Liver (tissue), 9 donors: ENCODE measurements around the gene MECR. TPM values are rescaled to one million over a fixed set of nuclear protein-coding genes. Genes with fewer than 3 reads are reported as not detected.

Experiments used
- DNase-seq: peaks from one replicate; pipeline ENCODE4 v3.0.0-alpha.2; 2017; ENCODE audit warnings: low spot score
- H3K27ac ChIP-seq, 2 donors: one replicate each; pipeline ENCODE4 v1.7.0; 2013; ENCODE audit warnings: inconsistent platforms in 2 of 2, low read length in 2 of 2, control low read depth in 1 of 2, low read depth in 1 of 2, mild to moderate bottlenecking in 1 of 2
- H3K27me3 ChIP-seq, 4 donors: one replicate each; pipeline versions ENCODE4 v1.6.1 to v1.7.0; 2013; ENCODE audit warnings: low read length in 3 of 4, inconsistent platforms in 1 of 4, mild to moderate bottlenecking in 1 of 4, moderate library complexity in 1 of 4; ENCODE audit not compliant: control insufficient read depth in 4 of 4, insufficient read depth in 4 of 4
- H3K36me3 ChIP-seq, 4 donors: one replicate each; pipeline versions ENCODE4 v1.6.1 to v1.7.0; 2013; ENCODE audit warnings: low read length in 3 of 4, mild to moderate bottlenecking in 3 of 4, low read depth in 1 of 4, moderate library complexity in 1 of 4; ENCODE audit not compliant: control insufficient read depth in 4 of 4, insufficient read depth in 3 of 4
- H3K4me1 ChIP-seq, 4 donors: one replicate each; pipeline versions ENCODE4 v1.6.1 to v1.7.0; 2013; ENCODE audit warnings: low read length in 3 of 4, mild to moderate bottlenecking in 3 of 4, moderate library complexity in 1 of 4; ENCODE audit not compliant: control insufficient read depth in 4 of 4, insufficient read depth in 4 of 4
- H3K4me3 ChIP-seq, 3 donors: one replicate each; pipeline versions ENCODE4 v1.6.1 to v1.7.0; 2013; ENCODE audit warnings: low read length in 3 of 3, control low read depth in 1 of 3, low read depth in 1 of 3, mild to moderate bottlenecking in 1 of 3
- H3K9ac ChIP-seq, 2 donors: one replicate each; pipeline ENCODE4 v1.7.0; 2013; ENCODE audit warnings: low read length in 2 of 2, mild to moderate bottlenecking in 2 of 2, moderate library complexity in 2 of 2, control low read depth in 1 of 2, low read depth in 1 of 2
- H3K9me3 ChIP-seq, 4 donors: one replicate each; pipeline versions ENCODE4 v1.6.1 to v1.7.0; 2013; ENCODE audit warnings: low read length in 3 of 4; ENCODE audit not compliant: control insufficient read depth in 4 of 4
- FOXA1 ChIP-seq: IDR thresholded peaks from 2 replicates; pipeline ENCODE4 v1.6.1; 2016; ENCODE audit warnings: antibody characterized with exemption
- FOXA2 ChIP-seq: IDR thresholded peaks from 2 replicates; pipeline ENCODE4 v1.6.1; 2016; ENCODE audit warnings: antibody characterized with exemption
- GABPA ChIP-seq, 2 donors: IDR thresholded peaks in 1 of 2; conservative IDR thresholded peaks in 1 of 2; 2 replicates each; pipeline ENCODE4 v1.6.1; 2016; ENCODE audit warnings: antibody characterized with exemption in 2 of 2, mild to moderate bottlenecking in 1 of 2, moderate library complexity in 1 of 2
- HNF4A ChIP-seq, 2 donors: conservative IDR thresholded peaks; 2 replicates each; pipeline ENCODE4 v1.6.1; 2016; ENCODE audit warnings: antibody characterized with exemption in 2 of 2, mild to moderate bottlenecking in 2 of 2
- HNF4G ChIP-seq: IDR thresholded peaks from 2 replicates; pipeline ENCODE4 v1.6.1; 2016; ENCODE audit warnings: antibody characterized with exemption
- JUND ChIP-seq, 2 donors: IDR thresholded peaks; 2 replicates each; pipeline ENCODE4 v1.6.1; 2016; ENCODE audit warnings: antibody characterized with exemption in 2 of 2
- NR2F2 ChIP-seq: IDR thresholded peaks from 2 replicates; pipeline ENCODE4 v1.6.1; 2016; ENCODE audit warnings: antibody characterized with exemption
- RAD21 ChIP-seq, 2 donors: IDR thresholded peaks; 2 replicates each; pipeline ENCODE4 v1.6.1; 2016; ENCODE audit warnings: antibody characterized with exemption in 2 of 2, mild to moderate bottlenecking in 2 of 2
- RXRA ChIP-seq, 2 donors: IDR thresholded peaks; 2 replicates each; pipeline ENCODE4 v1.6.1; 2017 to 2018; ENCODE audit warnings: antibody characterized with exemption in 2 of 2, mild to moderate bottlenecking in 1 of 2
- SP1 ChIP-seq: IDR thresholded peaks from 2 replicates; pipeline ENCODE4 v1.6.1; 2018; ENCODE audit warnings: antibody characterized with exemption, mild to moderate bottlenecking
- TAF1 ChIP-seq: conservative IDR thresholded peaks from 2 replicates; pipeline ENCODE4 v1.6.1; 2016; ENCODE audit warnings: antibody characterized with exemption, mild to moderate bottlenecking
- YY1 ChIP-seq: IDR thresholded peaks from 2 replicates; pipeline ENCODE4 v1.6.1; 2016; ENCODE audit warnings: antibody characterized with exemption, mild to moderate bottlenecking
- WGBS: extraction: QIAGEN DNeasy Blood & Tissue Kit; methylation state at CpG from one replicate; pipeline ENCODE4 v1.1.7; 2013; 5-methylcytosine and 5-hydroxymethylcytosine counted together
- polyA plus RNA-seq, 2 donors: library from polyadenylated mRNA; stranded (reverse) in 1 of 2; unstranded in 1 of 2; fragments of 200-250 nt in 1 of 2; fragments of >200 nt in 1 of 2; fragmentation: Nextera tagmentation in 1 of 2; extraction: Ambion mirVana in 1 of 2; gene quantifications; one replicate each; pipeline versions ENCODE4 v1.2.1 to v1.2.3, GENCODE V29; 2013 to 2015
- total RNA-seq, 2 donors: library from RNA; depleted of rRNA; stranded (reverse); fragments of >200 nt; gene quantifications; one replicate each; pipeline ENCODE4 v1.2.3, GENCODE V29; 2014
- TF ChIP-seq, protein P1 (sequence below): IDR thresholded peaks from 2 replicates; pipeline ENCODE4 v1.6.1; 2016; ENCODE audit warnings: antibody characterized with exemption
- TF ChIP-seq, protein P2 (sequence below): fragments of 150-350 bp; IDR thresholded peaks from 2 replicates; pipeline ENCODE4 v1.5.1; 2017; ENCODE audit warnings: improper control_type of control experiment, low read depth, low read length; ENCODE audit not compliant: missing input control
- TF ChIP-seq, protein P3 (sequence below): IDR thresholded peaks from 2 replicates; pipeline ENCODE4 v1.6.1; 2016; ENCODE audit warnings: antibody characterized with exemption
- TF ChIP-seq, protein P4 (sequence below): IDR thresholded peaks from 2 replicates; pipeline ENCODE4 v1.6.1; 2016; ENCODE audit warnings: antibody characterized with exemption
- TF ChIP-seq, protein P5 (sequence below): IDR thresholded peaks from 2 replicates; pipeline ENCODE4 v1.6.1; 2016; ENCODE audit warnings: antibody characterized with exemption, mild to moderate bottlenecking
- donor health status: healthy.
- donor health status: healthy.
- donor health status: healthy.
- donor health status: healthy.
- donor health status: healthy.

Gene MECR
- total and polyA plus RNA-seq, 4 donors = 7.5 to 19.9 (median 13.2) TPM

DNA sequence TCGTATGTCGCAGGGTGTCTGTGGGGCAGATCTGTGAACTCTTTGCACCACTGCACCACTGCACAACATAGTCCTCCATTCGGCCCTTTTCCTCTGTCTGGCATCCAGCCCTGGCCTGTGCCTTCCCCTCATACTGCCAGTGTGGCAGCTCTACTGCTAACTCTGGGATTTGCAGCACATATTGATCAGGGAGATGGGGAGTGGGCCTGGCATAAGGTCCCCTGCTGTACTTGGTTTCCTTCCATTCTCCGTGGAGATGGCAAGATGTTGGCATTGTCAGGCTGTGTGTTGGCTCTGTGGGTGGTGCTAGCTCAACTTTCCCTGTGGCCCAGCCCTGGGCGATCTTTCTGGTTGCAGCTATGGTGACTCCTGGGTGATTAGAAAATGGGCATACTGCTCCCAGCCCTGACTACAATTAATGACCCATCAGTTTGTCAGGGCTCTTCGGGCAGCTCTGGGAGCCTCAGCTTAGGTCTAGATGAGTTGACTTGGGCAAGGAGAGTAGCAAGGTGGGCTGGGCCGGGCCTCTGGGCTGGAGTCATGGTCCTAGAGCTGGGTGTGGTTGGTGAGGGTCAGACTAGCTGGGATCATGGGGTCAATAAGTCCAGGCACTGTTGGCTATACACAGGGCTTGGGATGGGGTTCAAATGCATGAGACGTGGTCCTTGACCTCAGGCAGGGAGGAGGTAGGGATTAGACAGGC, 17.0 kb upstream of the MECR start:
- no peaks in the 10 kb centered on the region for H3K9me3 ChIP-seq
- DNase-seq = no peak
- H3K9ac ChIP-seq = no peak overlapping the region
- TF ChIP-seq HNF4G (no peak), FOXA2 (no peak), GABPA (IDR thresholded peaks at IDR 0.05 in 1 of 2, conservative IDR thresholded peaks at IDR 0.05 in 1 of 2) (no peak), NR2F2 (no peak), YY1 (no peak), FOXA1 (no peak), HNF4A (conservative IDR thresholded peaks at IDR 0.05) (no peak), SP1 (no peak), TAF1 (no peak)
- TF ChIP-seq, protein P1, sequence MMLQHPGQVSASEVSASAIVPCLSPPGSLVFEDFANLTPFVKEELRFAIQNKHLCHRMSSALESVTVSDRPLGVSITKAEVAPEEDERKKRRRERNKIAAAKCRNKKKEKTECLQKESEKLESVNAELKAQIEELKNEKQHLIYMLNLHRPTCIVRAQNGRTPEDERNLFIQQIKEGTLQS = no peak
- TF ChIP-seq, protein P2, sequence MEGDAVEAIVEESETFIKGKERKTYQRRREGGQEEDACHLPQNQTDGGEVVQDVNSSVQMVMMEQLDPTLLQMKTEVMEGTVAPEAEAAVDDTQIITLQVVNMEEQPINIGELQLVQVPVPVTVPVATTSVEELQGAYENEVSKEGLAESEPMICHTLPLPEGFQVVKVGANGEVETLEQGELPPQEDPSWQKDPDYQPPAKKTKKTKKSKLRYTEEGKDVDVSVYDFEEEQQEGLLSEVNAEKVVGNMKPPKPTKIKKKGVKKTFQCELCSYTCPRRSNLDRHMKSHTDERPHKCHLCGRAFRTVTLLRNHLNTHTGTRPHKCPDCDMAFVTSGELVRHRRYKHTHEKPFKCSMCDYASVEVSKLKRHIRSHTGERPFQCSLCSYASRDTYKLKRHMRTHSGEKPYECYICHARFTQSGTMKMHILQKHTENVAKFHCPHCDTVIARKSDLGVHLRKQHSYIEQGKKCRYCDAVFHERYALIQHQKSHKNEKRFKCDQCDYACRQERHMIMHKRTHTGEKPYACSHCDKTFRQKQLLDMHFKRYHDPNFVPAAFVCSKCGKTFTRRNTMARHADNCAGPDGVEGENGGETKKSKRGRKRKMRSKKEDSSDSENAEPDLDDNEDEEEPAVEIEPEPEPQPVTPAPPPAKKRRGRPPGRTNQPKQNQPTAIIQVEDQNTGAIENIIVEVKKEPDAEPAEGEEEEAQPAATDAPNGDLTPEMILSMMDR = no peak
- TF ChIP-seq, protein P3, sequence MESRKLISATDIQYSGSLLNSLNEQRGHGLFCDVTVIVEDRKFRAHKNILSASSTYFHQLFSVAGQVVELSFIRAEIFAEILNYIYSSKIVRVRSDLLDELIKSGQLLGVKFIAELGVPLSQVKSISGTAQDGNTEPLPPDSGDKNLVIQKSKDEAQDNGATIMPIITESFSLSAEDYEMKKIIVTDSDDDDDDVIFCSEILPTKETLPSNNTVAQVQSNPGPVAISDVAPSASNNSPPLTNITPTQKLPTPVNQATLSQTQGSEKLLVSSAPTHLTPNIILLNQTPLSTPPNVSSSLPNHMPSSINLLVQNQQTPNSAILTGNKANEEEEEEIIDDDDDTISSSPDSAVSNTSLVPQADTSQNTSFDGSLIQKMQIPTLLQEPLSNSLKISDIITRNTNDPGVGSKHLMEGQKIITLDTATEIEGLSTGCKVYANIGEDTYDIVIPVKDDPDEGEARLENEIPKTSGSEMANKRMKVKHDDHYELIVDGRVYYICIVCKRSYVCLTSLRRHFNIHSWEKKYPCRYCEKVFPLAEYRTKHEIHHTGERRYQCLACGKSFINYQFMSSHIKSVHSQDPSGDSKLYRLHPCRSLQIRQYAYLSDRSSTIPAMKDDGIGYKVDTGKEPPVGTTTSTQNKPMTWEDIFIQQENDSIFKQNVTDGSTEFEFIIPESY = no peak
- no peaks in the 10 kb centered on the region for H3K36me3 ChIP-seq
- H3K27me3 ChIP-seq = no peaks in the 10 kb centered on the region
- peaks cover 6 to 27% (median 20%) of the 10 kb centered on the region in 4 donors for H3K4me1 ChIP-seq
- 87% methylated on average over 8 of the region's 8 CpGs for WGBS
- H3K27ac ChIP-seq = no peak overlapping the region
- H3K4me3 ChIP-seq = no peak overlapping the region

DNA sequence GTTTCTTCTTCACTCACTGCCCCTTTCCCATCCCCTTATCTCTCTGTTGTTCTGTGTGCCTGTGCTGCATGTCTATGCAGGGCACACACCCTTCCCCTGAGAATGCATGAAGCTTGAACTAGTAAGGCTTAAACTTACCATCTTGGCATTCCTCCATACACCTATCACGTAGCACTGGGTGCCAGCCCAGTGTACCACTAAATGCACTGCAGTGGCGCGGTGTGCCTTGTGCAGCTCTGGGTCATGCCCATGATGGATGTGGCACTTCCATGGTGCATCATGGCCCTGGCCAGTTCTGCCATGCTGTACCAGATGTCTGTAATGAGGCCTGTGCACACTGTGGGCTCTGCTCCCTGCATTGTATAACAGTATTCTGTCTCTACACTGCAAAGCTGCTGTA, 16.3 kb upstream of the MECR start:
- no peaks in the 10 kb centered on the region for H3K9me3 ChIP-seq
- H3K36me3 ChIP-seq = no peaks in the 10 kb centered on the region
- no peak for DNase-seq
- 79% methylated on average over 3 of the region's 3 CpGs for WGBS
- TF ChIP-seq GABPA (IDR thresholded peaks at IDR 0.05 in 1 of 2, conservative IDR thresholded peaks at IDR 0.05 in 1 of 2) = no peak
- TF ChIP-seq RXRA (IDR thresholded peaks at IDR 0.05) = no peak
- TF ChIP-seq FOXA2 = no peak
- TF ChIP-seq, protein P1 = no peak
- TF ChIP-seq, protein P4, sequence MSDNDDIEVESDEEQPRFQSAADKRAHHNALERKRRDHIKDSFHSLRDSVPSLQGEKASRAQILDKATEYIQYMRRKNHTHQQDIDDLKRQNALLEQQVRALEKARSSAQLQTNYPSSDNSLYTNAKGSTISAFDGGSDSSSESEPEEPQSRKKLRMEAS = no peak
- no peak for TF ChIP-seq JUND (IDR thresholded peaks at IDR 0.05)
- no peak for TF ChIP-seq YY1
- TF ChIP-seq, protein P2 = no peak
- TF ChIP-seq, protein P3 = no peak
- TF ChIP-seq, protein P5, sequence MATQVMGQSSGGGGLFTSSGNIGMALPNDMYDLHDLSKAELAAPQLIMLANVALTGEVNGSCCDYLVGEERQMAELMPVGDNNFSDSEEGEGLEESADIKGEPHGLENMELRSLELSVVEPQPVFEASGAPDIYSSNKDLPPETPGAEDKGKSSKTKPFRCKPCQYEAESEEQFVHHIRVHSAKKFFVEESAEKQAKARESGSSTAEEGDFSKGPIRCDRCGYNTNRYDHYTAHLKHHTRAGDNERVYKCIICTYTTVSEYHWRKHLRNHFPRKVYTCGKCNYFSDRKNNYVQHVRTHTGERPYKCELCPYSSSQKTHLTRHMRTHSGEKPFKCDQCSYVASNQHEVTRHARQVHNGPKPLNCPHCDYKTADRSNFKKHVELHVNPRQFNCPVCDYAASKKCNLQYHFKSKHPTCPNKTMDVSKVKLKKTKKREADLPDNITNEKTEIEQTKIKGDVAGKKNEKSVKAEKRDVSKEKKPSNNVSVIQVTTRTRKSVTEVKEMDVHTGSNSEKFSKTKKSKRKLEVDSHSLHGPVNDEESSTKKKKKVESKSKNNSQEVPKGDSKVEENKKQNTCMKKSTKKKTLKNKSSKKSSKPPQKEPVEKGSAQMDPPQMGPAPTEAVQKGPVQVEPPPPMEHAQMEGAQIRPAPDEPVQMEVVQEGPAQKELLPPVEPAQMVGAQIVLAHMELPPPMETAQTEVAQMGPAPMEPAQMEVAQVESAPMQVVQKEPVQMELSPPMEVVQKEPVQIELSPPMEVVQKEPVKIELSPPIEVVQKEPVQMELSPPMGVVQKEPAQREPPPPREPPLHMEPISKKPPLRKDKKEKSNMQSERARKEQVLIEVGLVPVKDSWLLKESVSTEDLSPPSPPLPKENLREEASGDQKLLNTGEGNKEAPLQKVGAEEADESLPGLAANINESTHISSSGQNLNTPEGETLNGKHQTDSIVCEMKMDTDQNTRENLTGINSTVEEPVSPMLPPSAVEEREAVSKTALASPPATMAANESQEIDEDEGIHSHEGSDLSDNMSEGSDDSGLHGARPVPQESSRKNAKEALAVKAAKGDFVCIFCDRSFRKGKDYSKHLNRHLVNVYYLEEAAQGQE = no peak
- TF ChIP-seq HNF4G = no peak
- TF ChIP-seq NR2F2 = no peak
- no peak for TF ChIP-seq RAD21 (IDR thresholded peaks at IDR 0.05)
- TF ChIP-seq HNF4A (conservative IDR thresholded peaks at IDR 0.05) = no peak
- no peaks in the 10 kb centered on the region for H3K27me3 ChIP-seq
- H3K27ac ChIP-seq = no peak overlapping the region
- no peak overlapping the region for H3K4me3 ChIP-seq
- peaks cover 6 to 27% (median 20%) of the 10 kb centered on the region in 4 donors for H3K4me1 ChIP-seq
- H3K9ac ChIP-seq = no peak overlapping the region
